Fibroblast of mammary gland (primary cell): ENCODE measurements around the gene CMKLR1.

Experiments used
- DNase-seq: peaks from one replicate; pipeline ENCODE4 v3.0.0-alpha.2; 2010; ENCODE audit warnings: low read depth
- H3K4me3 ChIP-seq: 2 replicates; pipeline ENCODE4 v1.5.1; 2011; ENCODE audit warnings: low read depth, mild to moderate bottlenecking, low read length, moderate library complexity; ENCODE audit not compliant: control insufficient read depth
- TF ChIP-seq, protein P1 (sequence below): conservative IDR thresholded peaks from 2 replicates; pipeline ENCODE4 v1.5.1; 2011; ENCODE audit warnings: low read depth, low read length, inconsistent platforms; ENCODE audit not compliant: control insufficient read depth, insufficient read depth

CMKLR1 gene

DNA sequence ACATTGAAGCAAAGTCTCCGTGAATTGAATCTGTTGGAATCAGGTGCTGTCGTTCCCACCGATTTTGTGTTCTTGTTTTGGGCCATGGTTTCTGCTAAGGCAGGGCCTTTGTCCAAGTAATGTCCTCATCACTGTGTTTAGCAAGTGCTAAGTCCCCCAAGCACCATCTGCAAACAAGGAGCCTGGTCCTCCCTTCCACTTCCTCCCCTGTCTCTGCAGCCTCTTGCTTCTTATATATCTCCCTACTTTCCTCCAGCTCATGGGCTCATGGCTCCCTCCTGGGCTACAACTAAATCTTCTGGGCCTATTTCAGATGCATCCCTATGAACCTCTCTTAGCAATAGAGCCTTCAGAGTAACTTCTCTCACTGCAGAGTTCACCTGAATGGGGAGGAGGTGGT is 25.8 kb upstream of the CMKLR1 start:
- DNase-seq, result no peak
- H3K4me3 ChIP-seq, result no peak overlapping the region
- TF ChIP-seq, protein P1, sequence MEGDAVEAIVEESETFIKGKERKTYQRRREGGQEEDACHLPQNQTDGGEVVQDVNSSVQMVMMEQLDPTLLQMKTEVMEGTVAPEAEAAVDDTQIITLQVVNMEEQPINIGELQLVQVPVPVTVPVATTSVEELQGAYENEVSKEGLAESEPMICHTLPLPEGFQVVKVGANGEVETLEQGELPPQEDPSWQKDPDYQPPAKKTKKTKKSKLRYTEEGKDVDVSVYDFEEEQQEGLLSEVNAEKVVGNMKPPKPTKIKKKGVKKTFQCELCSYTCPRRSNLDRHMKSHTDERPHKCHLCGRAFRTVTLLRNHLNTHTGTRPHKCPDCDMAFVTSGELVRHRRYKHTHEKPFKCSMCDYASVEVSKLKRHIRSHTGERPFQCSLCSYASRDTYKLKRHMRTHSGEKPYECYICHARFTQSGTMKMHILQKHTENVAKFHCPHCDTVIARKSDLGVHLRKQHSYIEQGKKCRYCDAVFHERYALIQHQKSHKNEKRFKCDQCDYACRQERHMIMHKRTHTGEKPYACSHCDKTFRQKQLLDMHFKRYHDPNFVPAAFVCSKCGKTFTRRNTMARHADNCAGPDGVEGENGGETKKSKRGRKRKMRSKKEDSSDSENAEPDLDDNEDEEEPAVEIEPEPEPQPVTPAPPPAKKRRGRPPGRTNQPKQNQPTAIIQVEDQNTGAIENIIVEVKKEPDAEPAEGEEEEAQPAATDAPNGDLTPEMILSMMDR, result no peak

- no peak for DNase-seq
- no peak overlapping the region for H3K4me3 ChIP-seq
- TF ChIP-seq, protein P1, result no peak
These were observed 24.5 kb upstream of the CMKLR1 start for GRCh38 chr12:108363565-108363964.

- TF ChIP-seq, protein P1, result no peak
- no peak overlapping the region for H3K4me3 ChIP-seq
- no peak for DNase-seq
These were observed 24.1 kb upstream of the CMKLR1 start for GRCh38 chr12:108363165-108363564.

GRCh38 chr12:108361606-108362005 is 22.5 kb upstream of the CMKLR1 start:
- no peak for DNase-seq
- TF ChIP-seq, protein P1, result no peak
- no peak overlapping the region for H3K4me3 ChIP-seq

DNA sequence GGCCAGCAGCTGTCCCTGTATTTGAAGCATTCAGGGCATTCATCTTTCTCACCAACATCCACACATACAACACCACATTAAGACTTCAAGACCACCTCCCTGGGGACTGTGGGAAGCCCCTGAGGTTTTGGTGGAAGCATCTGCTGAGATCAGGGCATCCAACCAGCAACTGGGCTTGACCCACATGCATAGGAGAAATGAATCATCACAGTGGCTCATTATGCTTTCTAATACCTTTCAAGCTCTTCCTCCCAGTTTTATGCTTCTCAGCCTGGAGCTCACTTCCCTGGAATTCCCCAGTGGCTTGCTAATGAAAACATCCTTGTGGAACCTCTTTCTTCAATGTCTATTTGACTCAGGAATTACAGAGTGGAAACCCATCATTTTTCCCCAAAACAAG is 21.4 kb upstream of the CMKLR1 start:
- peak; percentile 80 for DNase-seq
- TF ChIP-seq, protein P1, result no peak
- H3K4me3 ChIP-seq, result no peak overlapping the region

DNA sequence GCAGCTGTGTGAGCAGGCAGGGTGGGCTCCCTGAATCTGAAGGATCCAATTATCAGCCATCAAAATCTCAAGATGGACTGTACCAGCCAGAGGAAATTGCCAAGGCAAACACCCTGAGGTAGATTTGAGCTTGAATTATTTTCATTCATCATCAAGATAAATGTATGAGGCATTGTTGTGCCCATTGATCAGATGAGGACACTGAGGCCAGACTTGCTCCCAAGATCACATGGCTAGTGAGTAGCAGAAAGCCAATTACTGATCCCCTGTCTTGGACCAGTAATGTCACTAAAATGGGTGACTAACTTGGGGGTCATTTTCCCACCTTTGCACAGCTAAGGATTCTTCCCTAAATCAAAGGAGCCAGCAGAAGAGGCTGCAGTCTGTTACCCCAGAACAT is 20.9 kb upstream of the CMKLR1 start:
- no peak for DNase-seq
- H3K4me3 ChIP-seq, result no peak overlapping the region
- TF ChIP-seq, protein P1, result no peak

DNA sequence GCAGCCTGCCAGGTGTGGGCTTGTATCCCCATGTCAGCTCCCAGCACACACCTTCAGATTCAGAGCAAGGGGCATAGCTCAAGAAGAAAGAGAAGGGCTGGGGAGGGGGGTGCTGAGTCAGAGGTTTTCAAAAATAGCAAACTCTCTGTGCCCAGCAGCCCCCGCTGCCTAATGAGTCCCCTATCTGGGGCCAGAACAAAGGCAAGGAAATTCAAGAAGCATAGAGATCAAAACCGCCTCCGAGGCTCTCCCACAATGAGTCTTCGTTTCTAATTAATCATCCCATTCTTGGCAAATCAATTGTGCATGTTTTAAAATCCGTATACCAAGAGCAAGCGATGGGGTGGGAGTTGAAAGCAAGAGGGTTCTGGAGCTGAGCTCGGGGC is 19.5 kb upstream of the CMKLR1 start:
- TF ChIP-seq, protein P1, result no peak
- H3K4me3 ChIP-seq, result no peak overlapping the region
- DNase-seq, result no peak
